A673 (cell line): ENCODE results near the gene GPR17.

Experiments
- CTCF ChIP-seq: fragments of 300-800, 200-600 bp; sonication (generic); conservative IDR thresholded peaks from 2 replicates; pipeline ENCODE4 v1.5.1; 2017; ENCODE audit warnings: low read depth, mild to moderate bottlenecking, antibody characterized with exemption, low read length, moderate library complexity, mixed read lengths
- EZH2 ChIP-seq: fragments of 200-600 bp; sonication (generic); IDR thresholded peaks from 2 replicates; pipeline ENCODE4 v1.6.1; 2017; ENCODE audit warnings: borderline replicate concordance, low read depth, mild to moderate bottlenecking, mixed read lengths, antibody characterized with exemption, low read length; ENCODE audit not compliant: poor library complexity, severe bottlenecking

GRCh38 chr2:127651381-127651809 is 5.4 kb downstream of the GPR17 start:
- TF ChIP-seq CTCF (no peak), EZH2 (no peak)
